Mucosa of rectum (tissue), 2 donors: ENCODE results near the gene LRP3.

Source experiments
- H3K27ac ChIP-seq, 2 donors: one replicate each; pipeline ENCODE4 v1.7.0; 2013; ENCODE audit warnings: inconsistent platforms in 2 of 2, low read depth in 2 of 2, low read length in 2 of 2
- H3K27me3 ChIP-seq, 2 donors: one replicate each; pipeline ENCODE4 v1.7.0; 2013; ENCODE audit warnings: low read length in 2 of 2; ENCODE audit not compliant: control insufficient read depth in 2 of 2, insufficient read depth in 2 of 2
- H3K36me3 ChIP-seq, 2 donors: one replicate each; pipeline ENCODE4 v1.7.0; 2013; ENCODE audit warnings: low read length in 2 of 2; ENCODE audit not compliant: control insufficient read depth in 2 of 2, insufficient read depth in 2 of 2
- H3K4me1 ChIP-seq, 2 donors: one replicate each; pipeline ENCODE4 v1.7.0; 2013; ENCODE audit warnings: low read length in 2 of 2, mild to moderate bottlenecking in 1 of 2; ENCODE audit not compliant: control insufficient read depth in 2 of 2, insufficient read depth in 2 of 2
- H3K4me3 ChIP-seq, 2 donors: one replicate each; pipeline ENCODE4 v1.7.0; 2013; ENCODE audit warnings: low read length in 2 of 2
- H3K9ac ChIP-seq, 2 donors: one replicate each; pipeline ENCODE4 v1.7.0; 2013; ENCODE audit warnings: low read length in 2 of 2, low read depth in 1 of 2, mild to moderate bottlenecking in 1 of 2
- H3K9me3 ChIP-seq, 2 donors: one replicate each; pipeline ENCODE4 v1.7.0; 2013; ENCODE audit warnings: low read length in 2 of 2; ENCODE audit not compliant: control insufficient read depth in 2 of 2
- donor health status: healthy.
- donor health status: Normal muscosa, but diverticular disease.

LRP3 gene

GRCh38 chr19:33192010-33192409, 2.1 kb upstream of the LRP3 start:
- H3K4me1 ChIP-seq: peaks cover 4% of the 10 kb centered on the region in 2 donors
- no peaks in the 10 kb centered on the region for H3K9me3 ChIP-seq
- no peak overlapping the region for H3K27ac ChIP-seq
- no peak overlapping the region for H3K9ac ChIP-seq
- H3K36me3 ChIP-seq: no peaks in the 10 kb centered on the region
- H3K27me3 ChIP-seq: peaks cover 6 to 10% of the 10 kb centered on the region in 2 donors
- no peak overlapping the region for H3K4me3 ChIP-seq

DNA sequence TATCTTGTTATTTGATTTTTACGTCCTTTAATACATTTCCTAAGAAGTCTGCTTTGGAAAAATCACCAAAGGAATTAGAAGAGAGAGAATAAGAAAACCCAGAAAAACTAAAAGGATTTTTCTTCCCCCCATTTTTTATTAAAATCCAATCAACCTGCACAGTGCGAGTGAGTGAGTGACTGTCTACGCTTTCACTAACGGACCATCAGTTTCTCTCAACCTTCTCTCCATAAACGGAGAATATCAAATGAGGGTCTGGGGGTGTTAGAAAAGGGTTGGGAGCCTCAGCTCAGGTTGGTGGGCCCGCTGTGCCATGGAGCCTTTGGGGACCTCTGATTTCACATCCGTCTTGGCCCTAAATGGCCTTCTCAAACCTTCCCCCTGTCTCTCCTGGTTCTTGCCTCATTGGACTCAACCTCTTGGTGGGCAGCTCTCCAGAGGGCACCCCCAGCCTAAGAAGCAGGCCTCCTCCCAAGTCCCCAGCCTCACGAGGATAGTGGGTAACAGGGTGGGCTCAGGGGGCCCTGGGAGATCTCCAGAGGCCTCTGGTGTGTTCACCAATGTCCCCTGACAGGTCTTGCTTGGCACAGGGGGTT, 763 bp upstream of the LRP3 start:
- Histone ChIP-seq H3K36me3 (no peaks in the 10 kb centered on the region), H3K4me3 (peak overlapping the region; percentile 8 to 9), H3K27me3 (peaks cover 6 to 10% of the 10 kb centered on the region in 2 donors), H3K9me3 (no peaks in the 10 kb centered on the region), H3K9ac (no peak overlapping the region), H3K4me1 (peaks cover 4% of the 10 kb centered on the region in 2 donors), H3K27ac (no peak overlapping the region)

DNA sequence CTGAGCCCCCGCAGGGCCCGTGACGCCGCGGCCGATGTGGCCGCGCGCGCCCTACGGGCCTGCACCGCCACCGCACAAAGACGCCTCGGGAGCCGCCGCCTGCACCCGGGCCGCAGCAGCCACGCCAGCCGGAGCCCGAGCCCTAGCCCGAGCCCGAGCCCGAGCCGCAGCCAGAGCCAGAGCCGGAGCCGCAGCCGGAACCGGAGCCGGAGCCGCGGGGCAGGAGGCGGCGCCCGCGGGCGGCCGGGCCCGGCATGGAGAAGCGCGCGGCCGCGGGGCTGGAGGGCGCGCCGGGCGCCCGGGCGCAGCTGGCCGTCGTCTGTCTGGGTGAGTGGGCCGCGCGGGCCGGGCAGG, 379 bp downstream of the LRP3 start:
- Histone ChIP-seq H3K36me3 (no peaks in the 10 kb centered on the region), H3K27ac (no peak overlapping the region), H3K27me3 (peaks cover 6 to 10% of the 10 kb centered on the region in 2 donors), H3K9me3 (no peaks in the 10 kb centered on the region), H3K4me3 (peak overlapping the region in 1 of 2 donors; percentile 55), H3K9ac (peak overlapping the region in 1 of 2 donors; percentile 43), H3K4me1 (peaks cover 4% of the 10 kb centered on the region in 2 donors)

DNA sequence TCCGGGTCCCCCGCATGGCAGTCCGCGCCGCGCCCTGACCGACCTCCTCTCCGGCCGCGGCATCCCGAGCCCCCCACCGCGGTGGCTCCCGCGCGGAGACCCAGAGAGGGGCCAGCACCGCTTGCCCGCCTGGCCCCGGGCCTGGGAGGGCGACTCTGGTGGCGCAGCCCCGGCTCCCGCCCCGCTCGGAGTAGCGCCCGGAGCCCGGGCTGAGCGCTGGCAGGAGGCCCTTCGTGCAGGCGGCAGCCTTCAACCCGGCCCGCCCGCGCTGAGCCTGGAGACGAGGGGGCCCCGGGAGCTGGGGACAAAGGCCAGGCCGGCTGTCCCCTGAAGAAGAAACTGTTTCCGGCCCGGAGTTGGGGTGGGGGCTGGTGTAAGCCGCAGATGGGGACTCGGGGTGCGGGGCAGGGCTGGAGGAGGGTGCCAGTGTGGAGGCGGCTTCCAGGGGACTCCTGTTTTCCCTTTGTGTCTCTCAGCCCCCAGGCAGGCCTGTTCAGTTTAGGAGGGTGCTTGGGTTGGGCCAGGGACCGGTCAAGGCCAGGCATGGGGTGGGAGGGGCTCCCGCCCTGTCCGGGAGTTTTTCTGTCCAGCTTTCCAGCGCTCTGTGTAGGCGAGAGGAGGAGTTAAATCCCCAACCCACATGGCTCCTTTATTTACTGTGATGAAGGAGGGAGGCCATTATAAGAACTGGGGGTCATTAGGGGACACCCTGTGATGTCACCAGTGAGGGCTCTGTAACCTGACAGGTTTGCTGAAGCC, 935 bp downstream of the LRP3 start:
- Histone ChIP-seq H3K4me3 (peak overlapping the region; percentile 48 to 55), H3K4me1 (peaks cover 4% of the 10 kb centered on the region in 2 donors), H3K9me3 (no peaks in the 10 kb centered on the region), H3K27me3 (peaks cover 6 to 10% of the 10 kb centered on the region in 2 donors), H3K36me3 (no peaks in the 10 kb centered on the region), H3K27ac (peak overlapping the region in 1 of 2 donors; percentile 23), H3K9ac (peak overlapping the region in 1 of 2 donors; percentile 43)

- Histone ChIP-seq H3K36me3 (no peaks in the 10 kb centered on the region), H3K9me3 (no peaks in the 10 kb centered on the region), H3K27ac (peak overlapping the region in 1 of 2 donors; percentile 23), H3K4me3 (peak overlapping the region; percentile 48 to 55), H3K4me1 (peaks cover 4% of the 10 kb centered on the region in 2 donors), H3K9ac (peak overlapping the region in 1 of 2 donors; percentile 22), H3K27me3 (peaks cover 6 to 10% of the 10 kb centered on the region in 2 donors)
These were observed 1.7 kb downstream of the LRP3 start for GRCh38 chr19:33195645-33196347.

- Histone ChIP-seq H3K4me3 (no peak overlapping the region), H3K9me3 (no peaks in the 10 kb centered on the region), H3K36me3 (no peaks in the 10 kb centered on the region), H3K4me1 (peaks cover 4% of the 10 kb centered on the region in 2 donors), H3K27ac (no peak overlapping the region), H3K9ac (no peak overlapping the region), H3K27me3 (peaks cover 6 to 10% of the 10 kb centered on the region in 2 donors)
These were observed 2.5 kb downstream of the LRP3 start for GRCh38 chr19:33196446-33197193.

DNA sequence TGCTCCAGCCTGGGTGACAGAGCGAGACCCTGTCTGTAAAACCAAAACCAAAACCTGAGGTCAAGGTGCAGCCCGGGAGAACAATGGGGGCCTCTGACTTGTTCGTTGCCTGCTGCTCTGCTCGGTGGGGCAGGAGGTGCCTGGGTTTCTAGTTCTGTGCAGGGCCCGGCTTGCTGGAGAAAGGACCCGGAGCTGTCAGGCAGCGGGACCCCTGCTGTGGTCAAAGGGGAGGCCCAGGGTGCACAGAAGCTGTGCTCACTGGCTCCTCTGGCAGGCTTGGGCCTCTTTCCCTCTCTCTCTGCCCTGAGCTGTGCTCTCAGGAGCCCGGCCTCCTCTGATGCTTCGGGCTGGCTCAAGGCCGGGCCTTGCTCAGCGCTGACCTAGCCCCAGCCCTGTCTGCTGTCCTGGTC, 3.5 kb downstream of the LRP3 start:
- Histone ChIP-seq H3K9me3 (no peaks in the 10 kb centered on the region), H3K4me3 (no peak overlapping the region), H3K36me3 (no peaks in the 10 kb centered on the region), H3K9ac (no peak overlapping the region), H3K27ac (no peak overlapping the region), H3K4me1 (peaks cover 4% of the 10 kb centered on the region in 2 donors), H3K27me3 (peaks cover 6 to 10% of the 10 kb centered on the region in 2 donors)

GRCh38 chr19:33198169-33198568, 4.0 kb downstream of the LRP3 start:
- Histone ChIP-seq H3K9ac (no peak overlapping the region), H3K4me1 (peaks cover 4% of the 10 kb centered on the region in 2 donors), H3K27me3 (peaks cover 5 to 6% of the 10 kb centered on the region in 2 donors), H3K27ac (no peak overlapping the region), H3K9me3 (no peaks in the 10 kb centered on the region), H3K36me3 (peaks cover 0 to 3% of the 10 kb centered on the region in 2 donors), H3K4me3 (no peak overlapping the region)

GRCh38 chr19:33199441-33200265, 5.5 kb downstream of the LRP3 start:
- no peak overlapping the region for H3K4me3 ChIP-seq
- H3K9me3 ChIP-seq: no peaks in the 10 kb centered on the region
- H3K9ac ChIP-seq: no peak overlapping the region
- H3K27me3 ChIP-seq: peaks cover 0 to 2% of the 10 kb centered on the region in 2 donors
- peaks cover 4% of the 10 kb centered on the region in 2 donors for H3K4me1 ChIP-seq
- H3K27ac ChIP-seq: no peak overlapping the region
- peaks cover 0 to 6% of the 10 kb centered on the region in 2 donors for H3K36me3 ChIP-seq
